SW 1271 (cell line): ENCODE results near the gene KRTAP17-1.
A peak's percentile ranks its signal among the peaks of the same experiment; 100 is the strongest.

Experiments used
- DNase-seq, 2 experiments: peaks; one replicate each; lab custom pipeline; 2025; lab: John Stamatoyannopoulos, UW

The KRTAP17-1 gene

DNA sequence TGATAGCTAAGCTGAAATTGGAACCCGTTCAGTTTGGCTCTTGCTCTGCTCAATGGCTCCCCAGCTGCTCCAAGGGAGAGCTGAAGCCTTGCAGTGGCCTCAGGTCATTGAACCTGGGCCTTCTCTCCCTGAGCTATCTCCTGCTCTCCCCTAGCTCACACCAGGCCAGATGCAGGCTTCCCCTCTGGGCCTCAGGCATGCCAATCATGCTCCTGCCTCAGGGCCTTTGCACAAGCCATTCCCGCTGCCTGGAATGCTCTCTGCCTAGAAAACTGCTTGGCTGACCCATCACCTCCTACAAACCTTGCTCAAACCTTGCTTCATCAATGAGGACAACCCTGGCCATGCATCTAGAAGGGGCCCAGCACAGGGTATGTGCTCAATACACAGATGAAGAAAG, 16.7 kb upstream of the KRTAP17-1 start:
- DNase-seq = no peak

GRCh38 chr17:41331606-41332005, 16.1 kb upstream of the KRTAP17-1 start:
- DNase-seq = no peak

GRCh38 chr17:41329279-41329948, 13.9 kb upstream of the KRTAP17-1 start:
- peak; percentile 15 to 49 for DNase-seq

DNA sequence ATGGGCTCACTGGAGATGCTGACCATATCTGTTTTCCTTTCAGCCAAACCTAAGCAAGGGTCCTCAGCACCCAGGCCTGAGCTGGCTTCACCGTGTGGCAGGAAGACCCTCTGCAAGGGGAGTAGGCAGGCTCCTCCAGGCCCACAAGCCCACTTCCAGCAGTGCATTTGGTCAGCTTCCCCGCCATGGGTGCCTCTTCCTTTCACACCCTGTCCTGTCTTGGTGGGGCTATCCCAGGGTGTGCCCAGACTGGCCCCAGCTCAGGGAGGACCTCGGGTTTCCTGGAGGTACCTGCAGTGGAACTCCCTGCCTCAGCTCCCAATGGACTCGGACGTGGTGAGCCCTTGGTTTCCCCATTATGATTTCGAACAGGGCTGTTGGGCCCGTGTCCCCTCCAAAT, 12.7 kb upstream of the KRTAP17-1 start:
- no peak for DNase-seq

- no peak for DNase-seq
These were observed 12.1 kb upstream of the KRTAP17-1 start for GRCh38 chr17:41327411-41328120.

DNA sequence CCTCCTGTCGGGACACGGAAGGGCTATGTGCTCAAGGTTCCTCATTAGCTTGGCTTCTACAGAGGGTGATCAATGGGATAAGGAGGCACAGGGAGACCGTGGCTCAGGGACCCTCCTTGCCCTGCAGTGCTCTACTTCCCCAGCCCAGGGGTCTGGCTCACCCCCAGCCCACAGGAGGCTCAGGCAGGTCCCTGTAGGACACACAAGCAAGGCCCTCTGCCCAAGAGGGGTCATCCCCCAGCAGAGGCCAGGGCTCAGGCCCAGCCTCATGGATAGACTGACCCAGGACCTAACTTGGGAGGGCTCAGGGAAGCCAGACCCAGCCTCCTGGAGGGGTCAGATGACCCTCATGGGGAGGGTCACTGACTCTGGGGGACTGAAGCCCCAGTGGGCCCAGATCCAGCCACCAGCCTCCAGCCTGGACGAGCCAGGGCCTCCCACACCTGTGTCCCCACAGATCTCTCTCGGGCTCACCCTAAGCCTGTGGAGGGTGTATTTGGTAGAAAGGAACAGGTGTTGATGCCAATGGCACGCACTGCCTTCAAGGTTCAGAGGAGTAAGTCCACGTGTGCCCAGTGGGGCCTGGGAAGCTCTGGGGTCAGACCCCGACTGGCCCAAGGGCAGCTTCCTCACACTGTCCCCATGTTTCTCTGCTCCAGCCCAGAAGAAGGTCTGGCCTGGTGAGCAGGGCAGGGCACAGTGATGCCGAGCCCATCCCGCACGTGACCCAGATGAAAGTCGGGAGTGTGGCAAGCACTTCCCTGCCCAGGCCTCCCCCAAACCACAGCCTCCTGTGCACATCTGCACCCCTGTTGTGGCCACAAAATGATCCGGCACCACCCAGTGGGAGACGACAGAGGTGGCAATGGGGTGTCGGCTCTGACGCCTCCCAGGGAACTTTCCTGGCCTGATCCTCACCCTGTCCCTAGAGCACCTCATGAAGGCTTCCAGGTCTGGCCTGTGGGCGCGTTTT, 10.9 kb upstream of the KRTAP17-1 start:
- DNase-seq = no peak

DNA sequence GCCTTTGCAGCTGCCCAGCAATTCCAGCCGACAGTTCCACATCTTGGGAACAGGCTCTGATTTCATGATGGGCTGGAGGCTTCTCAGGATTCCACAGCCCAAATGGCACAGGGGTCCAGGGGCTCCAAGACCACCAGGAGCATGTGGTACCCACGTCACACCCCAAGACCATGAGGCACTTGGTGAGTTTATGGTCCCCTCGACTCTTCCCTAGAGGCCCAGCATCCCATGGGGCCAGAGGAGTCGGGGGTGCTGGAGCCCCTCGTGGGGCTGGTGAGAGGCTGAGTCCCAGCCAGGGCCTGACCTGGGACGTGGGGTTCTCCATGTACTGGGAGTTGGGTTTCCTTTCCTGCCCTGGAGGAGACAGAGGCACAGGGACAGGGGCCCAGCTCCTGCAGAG, 10.1 kb upstream of the KRTAP17-1 start:
- no peak for DNase-seq

DNA sequence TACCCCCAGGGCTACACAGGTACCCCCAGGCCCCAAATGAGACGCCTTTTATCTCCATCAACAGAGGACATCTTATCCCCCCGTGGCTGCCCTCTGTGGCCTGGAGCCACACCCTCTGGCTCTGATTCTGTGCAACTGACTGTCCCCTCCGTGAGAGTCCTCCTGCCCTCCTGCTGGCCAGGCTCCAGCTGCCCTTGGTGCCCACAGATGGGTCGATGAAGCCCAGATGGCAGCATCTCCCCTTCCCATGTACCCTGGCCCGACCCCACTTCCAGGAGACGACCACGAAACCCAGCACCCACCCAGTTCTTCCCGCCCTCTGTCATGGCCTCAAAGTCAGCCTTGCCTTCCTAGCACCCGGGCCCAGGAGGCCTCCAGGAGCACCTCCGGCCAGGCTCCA, 9.6 kb upstream of the KRTAP17-1 start:
- no peak for DNase-seq

- DNase-seq = peak in 1 of 2 experiments; percentile 27
These were observed 8.9 kb upstream of the KRTAP17-1 start for GRCh38 chr17:41324180-41325075.

GRCh38 chr17:41322903-41323895, 7.7 kb upstream of the KRTAP17-1 start:
- DNase-seq = no peak

- DNase-seq = peak in 1 of 2 experiments; percentile 77
These were observed 6.8 kb upstream of the KRTAP17-1 start for GRCh38 chr17:41322094-41322902.

DNA sequence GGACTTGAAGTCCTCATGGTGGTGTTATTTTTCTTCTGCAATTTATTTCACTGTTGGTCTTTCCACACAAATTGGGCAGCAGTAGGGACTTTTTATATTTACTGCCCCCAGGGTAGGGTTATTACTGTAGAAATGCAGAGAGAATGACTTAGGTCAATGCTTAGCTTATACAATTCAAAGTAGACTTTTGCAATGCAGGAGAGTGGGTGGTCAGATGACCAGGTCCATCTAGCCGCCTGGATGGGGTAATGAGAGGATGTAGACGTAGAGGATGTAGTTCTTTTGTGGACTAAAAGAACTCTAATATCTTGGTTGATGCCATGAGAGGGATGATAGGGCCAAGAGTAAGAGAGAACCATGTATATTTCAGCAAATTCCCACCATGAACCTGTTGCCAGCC, 2.7 kb upstream of the KRTAP17-1 start:
- DNase-seq = no peak

GRCh38 chr17:41315814-41316445, 420 bp upstream of the KRTAP17-1 start:
- DNase-seq = no peak

DNA sequence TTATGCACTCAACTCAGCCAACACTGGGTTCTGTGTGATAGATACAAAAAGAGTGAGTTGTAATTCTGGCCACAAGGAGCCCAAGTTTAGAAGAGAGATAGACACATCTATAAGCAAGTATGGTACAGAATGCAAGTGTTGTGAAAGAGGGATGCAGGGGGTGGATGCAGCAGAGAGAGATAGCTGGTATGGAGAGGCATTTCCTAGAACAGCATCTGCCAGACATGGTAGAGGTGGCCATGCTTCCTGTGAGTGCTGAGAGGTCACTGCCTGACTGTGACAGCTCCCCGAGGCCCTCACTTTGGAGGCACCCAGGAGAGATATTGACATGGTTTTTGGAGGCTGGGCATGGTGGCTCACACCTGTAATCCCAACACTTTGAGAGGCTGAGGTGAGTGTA, 4.4 kb downstream of the KRTAP17-1 start:
- no peak for DNase-seq

DNA sequence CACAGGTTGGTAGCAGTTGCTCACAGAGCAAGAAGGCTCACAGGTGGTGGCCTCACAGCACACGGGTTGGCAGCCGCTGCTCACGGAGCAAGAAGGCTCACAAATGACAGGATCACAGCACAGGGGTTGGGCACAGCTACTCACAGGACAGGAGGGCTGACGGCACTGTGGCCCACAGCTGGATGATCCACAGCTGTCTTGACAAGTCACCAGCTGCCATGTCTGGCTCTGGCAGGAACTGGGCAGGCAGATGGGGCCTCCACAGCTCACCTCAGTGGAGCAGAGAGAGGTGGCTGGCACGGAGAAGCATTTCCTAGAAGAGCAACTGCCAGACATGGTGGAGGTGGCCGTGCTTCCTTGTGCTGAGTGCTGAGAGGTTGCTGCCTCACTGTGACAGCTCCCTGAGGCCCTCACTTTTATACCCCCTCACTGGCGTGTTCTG, 6.6 kb downstream of the KRTAP17-1 start, which contains the start of gene KRTAP16-1:
Gene KRTAP16-1 (minus strand): TSS at position 392 of the 442 bp plus-strand sequence. CDS start 56 bp downstream, at position 336.
- no peak for DNase-seq

DNA sequence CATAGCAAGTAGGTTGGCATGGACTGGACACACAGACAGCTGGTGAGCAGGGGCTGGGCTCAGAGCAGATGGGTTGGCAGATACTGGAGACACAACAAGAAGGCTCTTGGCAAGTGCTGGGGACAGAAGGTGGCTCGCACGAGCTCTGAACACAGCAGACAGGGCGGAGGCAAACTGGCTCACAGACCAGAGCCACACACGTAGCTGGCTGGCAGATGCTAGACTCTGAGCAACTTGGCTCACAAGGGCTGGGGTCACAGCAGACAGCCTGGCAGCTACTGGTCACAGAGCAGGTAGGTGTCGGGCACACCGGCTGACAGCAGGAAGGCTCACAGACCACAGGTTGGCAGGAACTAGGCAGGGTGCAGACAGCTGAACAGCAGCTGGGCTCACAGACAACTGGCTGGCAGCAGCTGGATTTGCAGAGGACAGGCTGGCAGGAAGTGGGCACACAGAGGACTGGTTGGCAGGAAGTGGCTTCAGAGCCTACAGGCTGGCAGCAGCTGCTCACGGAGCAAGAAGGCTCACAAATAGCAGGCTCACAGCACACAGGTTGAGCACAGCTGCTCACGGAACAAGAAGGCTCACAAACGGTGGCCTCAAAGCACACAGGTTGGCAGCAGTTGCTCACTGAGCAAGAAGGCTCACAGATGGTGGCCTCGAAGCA, 7.1 kb downstream of the KRTAP17-1 start:
- DNase-seq = no peak

DNA sequence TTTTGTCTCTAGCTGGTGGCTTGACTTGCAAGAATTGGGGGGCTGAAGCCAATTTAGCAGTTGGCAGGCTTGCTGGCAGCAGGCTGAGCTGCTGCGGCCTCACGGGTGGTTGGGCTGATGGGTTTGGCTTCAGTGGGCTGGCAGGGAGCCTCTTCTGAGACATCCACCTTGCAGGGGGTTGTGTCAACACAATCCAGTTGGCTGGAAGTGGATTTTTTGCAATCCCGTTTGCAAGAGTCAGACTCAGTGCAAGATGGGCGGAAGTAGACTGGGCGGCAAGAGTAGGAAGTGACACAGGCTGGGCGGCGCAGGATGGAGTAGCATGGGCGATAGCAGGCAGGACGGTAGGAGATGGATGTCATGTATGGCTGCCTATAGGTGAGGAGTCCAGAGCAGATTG, 7.9 kb downstream of the KRTAP17-1 start:
- DNase-seq = no peak

DNA sequence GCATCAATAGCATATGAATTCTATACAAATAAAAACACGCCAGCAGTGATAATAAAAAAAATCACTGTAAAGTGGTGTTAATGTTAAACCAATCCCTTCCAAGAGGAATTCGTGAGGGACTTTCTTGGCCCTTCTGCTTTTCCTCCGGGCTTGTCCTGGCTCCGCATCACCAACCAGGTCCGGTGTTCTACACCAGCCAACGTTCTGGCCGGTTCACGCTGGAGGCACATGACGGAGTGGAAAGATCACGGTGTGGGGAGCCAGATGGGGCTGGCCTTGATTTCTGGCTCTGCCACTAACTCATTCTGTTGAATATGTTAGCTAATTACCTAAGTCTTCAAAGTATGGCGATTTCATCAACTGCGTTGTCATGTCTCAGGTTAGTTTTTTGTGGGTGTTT, 11.4 kb downstream of the KRTAP17-1 start:
- no peak for DNase-seq
